ENCODE measurements around the gene HPCAL1. TPM values are rescaled to one million over a fixed set of nuclear protein-coding genes. Genes with fewer than 3 reads are reported as not detected.

The HPCAL1 gene
- total RNA-seq, 3 donors from 2014 or later (not counting 1 experiment from before 2014, with no cell fraction given), result 31.1 to 45.2 (median 39.8) TPM

DNA sequence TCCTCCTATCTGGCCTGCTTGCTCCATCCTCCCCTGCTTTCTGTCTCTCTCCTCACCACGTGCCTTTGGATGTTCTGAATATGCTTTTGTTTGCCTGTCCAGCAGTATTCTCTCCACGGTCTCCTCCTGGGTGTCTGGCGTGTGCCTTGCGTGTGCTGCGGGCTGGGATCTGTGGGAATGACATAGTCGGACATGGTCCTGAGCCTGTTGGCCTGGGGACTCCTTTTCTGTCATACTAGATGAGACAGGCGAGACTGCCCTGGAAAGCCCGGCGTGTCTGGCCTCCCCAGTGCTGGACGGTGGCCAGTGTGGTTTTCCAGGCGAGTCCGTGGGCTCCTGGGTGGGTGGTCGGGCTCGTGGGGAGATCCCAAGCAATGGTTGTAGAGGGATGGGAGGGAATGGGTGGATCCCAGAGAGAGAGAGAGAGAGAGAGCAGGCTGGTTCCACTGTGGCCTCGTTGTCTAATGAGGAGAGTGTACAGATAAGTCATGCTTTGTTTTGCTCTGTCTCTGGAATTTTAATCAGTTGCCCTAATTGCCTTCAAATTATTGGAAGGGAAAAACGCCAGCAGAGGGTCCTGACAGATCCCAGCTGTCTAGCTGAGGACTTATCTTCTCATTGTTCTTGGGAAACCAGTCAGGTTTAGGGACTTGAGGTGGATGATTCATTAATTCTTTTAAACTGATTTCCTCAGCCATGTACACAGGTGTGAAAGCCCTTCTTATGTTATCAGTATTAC lies 58.3 kb downstream of the HPCAL1 start:
- no peaks in the 10 kb centered on the region for H3K36me3 Mint-ChIP-seq
- Histone ChIP-seq H3K4me1 (ENCODE audit: control insufficient read depth, insufficient read depth, low read length) (peaks cover 10% of the 10 kb centered on the region), H3K27ac (ENCODE audit: low read length) (no peak overlapping the region), H3K36me3 (ENCODE audit: control insufficient read depth, insufficient read depth, low read length) (peaks cover 6% of the 10 kb centered on the region), H3K4me3 (ENCODE audit: low read length) (no peak overlapping the region), H3K9me3 (ENCODE audit: control insufficient read depth, insufficient read depth, low read length) (no peaks in the 10 kb centered on the region), H3K27me3 (ENCODE audit: control insufficient read depth, insufficient read depth, low read length) (no peaks in the 10 kb centered on the region)
- ATAC-seq, result no peak
- TF ChIP-seq, protein P1, sequence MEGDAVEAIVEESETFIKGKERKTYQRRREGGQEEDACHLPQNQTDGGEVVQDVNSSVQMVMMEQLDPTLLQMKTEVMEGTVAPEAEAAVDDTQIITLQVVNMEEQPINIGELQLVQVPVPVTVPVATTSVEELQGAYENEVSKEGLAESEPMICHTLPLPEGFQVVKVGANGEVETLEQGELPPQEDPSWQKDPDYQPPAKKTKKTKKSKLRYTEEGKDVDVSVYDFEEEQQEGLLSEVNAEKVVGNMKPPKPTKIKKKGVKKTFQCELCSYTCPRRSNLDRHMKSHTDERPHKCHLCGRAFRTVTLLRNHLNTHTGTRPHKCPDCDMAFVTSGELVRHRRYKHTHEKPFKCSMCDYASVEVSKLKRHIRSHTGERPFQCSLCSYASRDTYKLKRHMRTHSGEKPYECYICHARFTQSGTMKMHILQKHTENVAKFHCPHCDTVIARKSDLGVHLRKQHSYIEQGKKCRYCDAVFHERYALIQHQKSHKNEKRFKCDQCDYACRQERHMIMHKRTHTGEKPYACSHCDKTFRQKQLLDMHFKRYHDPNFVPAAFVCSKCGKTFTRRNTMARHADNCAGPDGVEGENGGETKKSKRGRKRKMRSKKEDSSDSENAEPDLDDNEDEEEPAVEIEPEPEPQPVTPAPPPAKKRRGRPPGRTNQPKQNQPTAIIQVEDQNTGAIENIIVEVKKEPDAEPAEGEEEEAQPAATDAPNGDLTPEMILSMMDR (IDR thresholded peaks at IDR 0.05), result no peak
- H3K9me3 Mint-ChIP-seq, result no peaks in the 10 kb centered on the region
- no peak overlapping the region for H3K4me3 Mint-ChIP-seq
- no peak for DNase-seq
- intact Hi-C loops (cut with micrococcal nuclease), result no loop called here
- H3K4me1 Mint-ChIP-seq, result peaks cover 19 to 37% of the 10 kb centered on the region in 2 donors
- H3K27me3 Mint-ChIP-seq (ENCODE audit: low read depth in 2 of 2), result no peaks in the 10 kb centered on the region
- WGBS (ENCODE audit: insufficient coverage), result 91% methylated on average over 16 of the region's 16 CpGs
- H3K27ac Mint-ChIP-seq, result no peak overlapping the region

DNA sequence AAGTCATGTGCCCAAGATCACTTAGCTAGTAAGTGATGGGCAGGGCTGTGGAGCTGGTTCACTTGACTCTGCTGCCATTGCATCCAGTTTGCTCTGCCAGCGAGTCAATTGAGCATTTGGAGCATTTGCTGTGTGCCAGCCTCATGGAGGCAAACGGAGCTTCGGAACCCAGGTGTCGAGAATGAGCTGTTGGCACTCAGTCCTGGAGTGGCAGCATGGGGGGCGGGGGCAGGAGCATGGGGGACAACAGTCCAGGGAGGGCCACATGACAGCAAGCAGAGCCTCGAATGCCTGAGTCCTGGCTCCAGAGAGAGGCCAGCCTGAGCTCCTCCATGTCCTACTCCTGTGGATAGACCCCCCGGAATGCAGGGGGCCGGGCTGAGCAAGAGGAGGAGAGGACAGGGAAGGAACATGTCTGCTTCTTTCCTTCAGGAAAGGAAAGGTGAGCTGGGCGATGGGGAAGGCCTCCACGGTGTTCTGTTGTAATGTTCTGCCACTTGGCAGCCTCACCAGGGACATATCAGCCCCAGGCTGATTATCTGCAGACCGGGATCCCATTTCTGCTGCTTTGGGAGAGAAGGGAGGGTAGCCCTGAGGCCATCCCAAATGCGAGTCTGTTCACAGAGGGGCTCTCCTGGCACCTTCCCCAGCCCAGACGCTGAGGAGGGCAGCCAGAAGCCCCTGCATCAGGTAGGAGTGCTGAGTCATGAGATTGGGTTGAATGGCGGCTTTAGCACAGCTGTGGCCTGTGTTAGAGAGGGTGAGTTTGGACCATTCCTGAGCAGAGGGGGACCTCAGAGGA lies 59.6 kb downstream of the HPCAL1 start:
- peaks cover 6% of the 10 kb centered on the region for H3K36me3 ChIP-seq (ENCODE audit: control insufficient read depth, insufficient read depth, low read length)
- intact Hi-C loops (cut with micrococcal nuclease), result no loop called here
- peaks cover 18 to 35% of the 10 kb centered on the region in 2 donors for H3K4me1 Mint-ChIP-seq
- no peak overlapping the region for H3K4me3 ChIP-seq (ENCODE audit: low read length)
- H3K27me3 ChIP-seq (ENCODE audit: control insufficient read depth, insufficient read depth, low read length), result no peaks in the 10 kb centered on the region
- H3K9me3 Mint-ChIP-seq, result no peaks in the 10 kb centered on the region
- H3K4me1 ChIP-seq (ENCODE audit: control insufficient read depth, insufficient read depth, low read length), result peaks cover 5% of the 10 kb centered on the region
- no peaks in the 10 kb centered on the region for H3K36me3 Mint-ChIP-seq
- H3K27ac Mint-ChIP-seq, result no peak overlapping the region
- H3K4me3 Mint-ChIP-seq, result no peak overlapping the region
- H3K9me3 ChIP-seq (ENCODE audit: control insufficient read depth, insufficient read depth, low read length), result no peaks in the 10 kb centered on the region
- no peak for DNase-seq
- H3K27me3 Mint-ChIP-seq (ENCODE audit: low read depth in 2 of 2), result no peaks in the 10 kb centered on the region
- ATAC-seq, result no peak
- TF ChIP-seq, protein P1 (IDR thresholded peaks at IDR 0.05), result no peak
- WGBS (ENCODE audit: insufficient coverage), result 89% methylated on average over 14 of the region's 14 CpGs
- no peak overlapping the region for H3K27ac ChIP-seq (ENCODE audit: low read length)

DNA sequence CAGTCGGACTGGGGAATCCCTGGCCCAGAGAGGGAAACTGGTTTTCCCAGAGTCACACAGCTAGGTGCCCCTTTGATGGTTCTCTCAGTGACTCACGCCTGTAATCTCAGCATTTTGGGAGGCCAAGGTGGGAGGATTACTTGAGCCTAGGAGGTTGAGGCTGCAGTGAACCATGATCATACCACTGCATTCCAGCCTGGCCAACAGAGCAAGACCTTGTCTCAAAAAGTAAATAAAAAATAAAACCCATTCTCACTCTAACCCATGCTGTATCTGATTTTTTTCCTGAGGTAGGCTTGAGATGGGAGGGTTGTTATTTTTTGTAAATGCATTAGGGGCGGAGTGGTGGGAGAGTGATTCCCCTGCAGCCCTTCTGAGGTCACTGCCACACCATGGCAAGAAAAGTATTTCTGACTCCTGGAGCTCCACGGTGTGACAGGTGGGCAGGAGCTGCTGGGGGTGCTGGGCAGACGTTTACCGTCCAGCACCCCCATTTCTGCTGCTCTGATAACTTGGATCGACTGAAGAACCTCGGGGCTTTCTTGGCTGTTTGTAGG lies 60.3 kb downstream of the HPCAL1 start:
- Histone ChIP-seq H3K36me3 (ENCODE audit: control insufficient read depth, insufficient read depth, low read length) (peaks cover 6% of the 10 kb centered on the region), H3K27me3 (ENCODE audit: control insufficient read depth, insufficient read depth, low read length) (no peaks in the 10 kb centered on the region), H3K4me3 (ENCODE audit: low read length) (no peak overlapping the region), H3K27ac (ENCODE audit: low read length) (no peak overlapping the region), H3K9me3 (ENCODE audit: control insufficient read depth, insufficient read depth, low read length) (no peaks in the 10 kb centered on the region), H3K4me1 (ENCODE audit: control insufficient read depth, insufficient read depth, low read length) (peaks cover 5% of the 10 kb centered on the region)
- Mint-ChIP-seq H3K27me3 (ENCODE audit: low read depth in 2 of 2) (no peaks in the 10 kb centered on the region), H3K4me3 (no peak overlapping the region), H3K36me3 (no peaks in the 10 kb centered on the region), H3K27ac (no peak overlapping the region), H3K9me3 (no peaks in the 10 kb centered on the region), H3K4me1 (peaks cover 12 to 31% of the 10 kb centered on the region in 2 donors)
- 93% methylated on average over 8 of the region's 8 CpGs for WGBS (ENCODE audit: insufficient coverage)
- intact Hi-C loops (cut with micrococcal nuclease), result no loop called here
- TF ChIP-seq, protein P1 (IDR thresholded peaks at IDR 0.05), result no peak
- ATAC-seq (no peak), DNase-seq (no peak)
